ENCODE measurements around the gene ST3GAL5. TPM values are rescaled to one million over a fixed set of nuclear protein-coding genes. Genes with fewer than 3 reads are reported as not detected.

Gene ST3GAL5
- total RNA-seq, 1 donor from 2014 or later = 27.3 TPM

GRCh38 chr2:85797921-85798320, 90.9 kb downstream of the ST3GAL5 start:
- Mint-ChIP-seq H3K4me3 (ENCODE audit: low read depth) (no peak overlapping the region), H3K4me1 (ENCODE audit: low read depth) (no peaks in the 10 kb centered on the region), H3K9me3 (ENCODE audit: low read depth) (no peaks in the 10 kb centered on the region), H3K36me3 (ENCODE audit: insufficient read depth) (no peaks in the 10 kb centered on the region), H3K27ac (no peak overlapping the region), H3K27me3 (peaks cover 40% of the 10 kb centered on the region)
- TF ChIP-seq, protein P1, sequence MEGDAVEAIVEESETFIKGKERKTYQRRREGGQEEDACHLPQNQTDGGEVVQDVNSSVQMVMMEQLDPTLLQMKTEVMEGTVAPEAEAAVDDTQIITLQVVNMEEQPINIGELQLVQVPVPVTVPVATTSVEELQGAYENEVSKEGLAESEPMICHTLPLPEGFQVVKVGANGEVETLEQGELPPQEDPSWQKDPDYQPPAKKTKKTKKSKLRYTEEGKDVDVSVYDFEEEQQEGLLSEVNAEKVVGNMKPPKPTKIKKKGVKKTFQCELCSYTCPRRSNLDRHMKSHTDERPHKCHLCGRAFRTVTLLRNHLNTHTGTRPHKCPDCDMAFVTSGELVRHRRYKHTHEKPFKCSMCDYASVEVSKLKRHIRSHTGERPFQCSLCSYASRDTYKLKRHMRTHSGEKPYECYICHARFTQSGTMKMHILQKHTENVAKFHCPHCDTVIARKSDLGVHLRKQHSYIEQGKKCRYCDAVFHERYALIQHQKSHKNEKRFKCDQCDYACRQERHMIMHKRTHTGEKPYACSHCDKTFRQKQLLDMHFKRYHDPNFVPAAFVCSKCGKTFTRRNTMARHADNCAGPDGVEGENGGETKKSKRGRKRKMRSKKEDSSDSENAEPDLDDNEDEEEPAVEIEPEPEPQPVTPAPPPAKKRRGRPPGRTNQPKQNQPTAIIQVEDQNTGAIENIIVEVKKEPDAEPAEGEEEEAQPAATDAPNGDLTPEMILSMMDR (IDR thresholded peaks at IDR 0.05; ENCODE audit: unreplicated experiment) = peak; percentile 44
- no peak for DNase-seq (ENCODE audit: low spot score, unreplicated experiment)

DNA sequence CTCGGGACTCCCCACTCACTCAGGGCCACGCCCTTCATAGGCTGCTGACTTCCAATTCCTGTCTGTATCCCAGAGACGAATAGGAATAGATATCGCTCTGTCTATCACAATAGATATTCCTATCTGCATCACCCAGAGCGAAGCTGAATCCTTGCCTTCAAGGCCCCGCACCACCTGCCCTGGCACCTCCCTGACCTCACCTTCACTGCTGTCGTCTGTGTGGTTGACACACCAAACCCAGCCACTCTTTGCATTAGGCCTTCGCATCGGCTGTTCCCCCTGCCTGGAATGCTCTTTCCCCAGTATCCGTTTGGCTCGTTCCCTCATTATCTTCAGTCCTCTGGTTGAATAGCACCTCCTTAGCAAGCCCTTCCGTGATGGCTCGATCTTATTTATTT, 91.5 kb downstream of the ST3GAL5 start:
- Mint-ChIP-seq H3K36me3 (ENCODE audit: insufficient read depth) (no peaks in the 10 kb centered on the region), H3K27me3 (peaks cover 47% of the 10 kb centered on the region), H3K4me3 (ENCODE audit: low read depth) (no peak overlapping the region), H3K4me1 (ENCODE audit: low read depth) (no peaks in the 10 kb centered on the region), H3K27ac (no peak overlapping the region), H3K9me3 (ENCODE audit: low read depth) (no peaks in the 10 kb centered on the region)
- DNase-seq (ENCODE audit: low spot score, unreplicated experiment) = no peak
- TF ChIP-seq, protein P1 (IDR thresholded peaks at IDR 0.05; ENCODE audit: unreplicated experiment) = no peak

DNA sequence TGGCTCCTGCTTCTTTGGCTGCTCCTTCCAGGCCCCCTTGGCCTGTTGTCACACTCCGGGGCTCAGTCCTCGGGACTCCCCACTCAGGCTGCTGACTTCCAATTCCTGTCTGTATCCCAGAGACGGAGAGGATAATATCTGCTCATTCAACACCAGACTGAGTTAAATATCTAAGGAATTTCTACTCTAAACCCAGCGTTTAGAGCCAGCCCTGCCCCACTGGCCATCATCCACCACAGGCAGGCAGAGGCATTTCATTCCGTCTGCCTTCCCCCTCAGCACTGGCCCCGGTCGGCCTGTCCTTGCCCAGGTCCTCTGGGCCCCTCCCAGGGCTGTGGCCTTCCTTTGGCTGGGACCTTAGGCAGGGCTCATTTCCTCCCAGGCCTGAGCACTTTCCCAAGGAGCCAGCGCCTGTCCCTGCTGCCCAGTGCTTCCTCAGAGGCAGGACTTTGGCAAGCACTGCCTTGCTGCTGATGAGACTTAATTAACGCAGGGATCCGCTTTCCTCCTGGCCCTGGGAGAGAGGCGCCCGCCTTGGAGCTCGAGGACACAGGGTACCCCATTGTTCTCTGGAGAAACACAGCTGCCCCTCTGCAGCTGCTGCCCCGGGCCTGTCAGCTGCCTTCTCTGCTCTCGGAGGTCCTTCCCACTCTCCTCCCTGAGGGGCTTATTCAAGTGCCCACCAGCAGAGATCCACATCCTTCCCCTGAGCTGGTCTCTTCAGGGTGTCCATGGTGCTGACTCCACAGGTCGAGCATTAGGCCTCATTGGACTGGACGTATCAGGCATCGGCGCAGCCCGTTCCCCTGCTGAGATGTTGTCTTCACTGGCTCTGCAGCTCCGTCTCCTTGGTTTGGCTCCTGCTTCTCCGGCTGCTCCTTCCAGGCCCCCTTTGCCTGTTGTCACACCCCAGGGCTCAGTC, 92.2 kb downstream of the ST3GAL5 start:
- no peak overlapping the region for H3K4me3 Mint-ChIP-seq (ENCODE audit: low read depth)
- H3K27ac Mint-ChIP-seq = no peak overlapping the region
- peaks cover 52% of the 10 kb centered on the region for H3K27me3 Mint-ChIP-seq
- H3K9me3 Mint-ChIP-seq (ENCODE audit: low read depth) = no peaks in the 10 kb centered on the region
- no peaks in the 10 kb centered on the region for H3K36me3 Mint-ChIP-seq (ENCODE audit: insufficient read depth)
- TF ChIP-seq, protein P1 (IDR thresholded peaks at IDR 0.05; ENCODE audit: unreplicated experiment) = no peak
- no peaks in the 10 kb centered on the region for H3K4me1 Mint-ChIP-seq (ENCODE audit: low read depth)
- no peak for DNase-seq (ENCODE audit: low spot score, unreplicated experiment)

- no peak overlapping the region for H3K27ac Mint-ChIP-seq
Observed at GRCh38 chr2:85796046-85796340, 92.8 kb downstream of the ST3GAL5 start.

DNA sequence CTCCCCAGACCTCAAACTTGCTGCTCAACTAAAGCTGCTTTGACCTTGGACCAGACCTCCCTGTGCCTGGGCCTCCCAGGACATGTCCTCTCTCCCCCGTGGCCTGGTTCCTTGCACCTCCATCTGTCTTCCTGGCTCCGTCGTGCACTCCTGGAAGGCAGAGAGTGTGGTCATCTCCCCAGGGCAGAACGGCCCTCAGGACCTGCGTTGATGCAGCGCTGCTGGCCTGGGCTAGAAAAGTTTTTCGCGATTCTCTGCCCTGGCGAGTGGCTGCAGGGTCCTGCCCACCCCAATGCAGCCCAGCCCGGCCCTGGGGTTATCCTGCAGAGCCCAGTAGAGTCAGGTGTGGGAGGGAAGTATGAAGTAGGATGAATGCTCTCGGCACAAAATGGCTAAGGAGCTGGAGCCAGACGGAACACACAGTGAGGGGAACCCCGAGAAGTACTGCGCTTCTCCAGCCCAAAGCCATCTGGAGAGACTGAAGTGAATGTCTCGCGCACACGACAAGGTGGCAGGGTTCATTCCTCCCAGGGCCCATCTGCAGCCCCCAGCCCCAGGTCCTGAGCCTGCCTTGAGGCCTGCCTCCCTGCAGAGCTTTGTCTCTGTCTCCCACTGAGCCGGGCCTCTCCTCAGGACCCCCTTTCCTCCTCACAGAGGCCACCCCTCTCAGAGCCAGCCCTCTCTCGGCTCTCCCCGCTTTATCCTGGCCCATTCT, 93.3 kb downstream of the ST3GAL5 start:
- H3K9me3 Mint-ChIP-seq (ENCODE audit: low read depth) = no peaks in the 10 kb centered on the region
- no peaks in the 10 kb centered on the region for H3K4me1 Mint-ChIP-seq (ENCODE audit: low read depth)
- H3K27ac Mint-ChIP-seq = no peak overlapping the region
- H3K36me3 Mint-ChIP-seq (ENCODE audit: insufficient read depth) = no peaks in the 10 kb centered on the region
- peaks cover 61% of the 10 kb centered on the region for H3K27me3 Mint-ChIP-seq
- H3K4me3 Mint-ChIP-seq (ENCODE audit: low read depth) = no peak overlapping the region
- TF ChIP-seq, protein P1 (IDR thresholded peaks at IDR 0.05; ENCODE audit: unreplicated experiment) = no peak
- DNase-seq (ENCODE audit: low spot score, unreplicated experiment) = no peak

More at GRCh38 chr2:85796046-85796340, 92.8 kb downstream of the ST3GAL5 start:
- Mint-ChIP-seq H3K27me3 (peaks cover 58% of the 10 kb centered on the region), H3K4me3 (ENCODE audit: low read depth) (no peak overlapping the region), H3K36me3 (ENCODE audit: insufficient read depth) (no peaks in the 10 kb centered on the region), H3K9me3 (ENCODE audit: low read depth) (no peaks in the 10 kb centered on the region), H3K4me1 (ENCODE audit: low read depth) (no peaks in the 10 kb centered on the region)
- TF ChIP-seq, protein P1 (IDR thresholded peaks at IDR 0.05; ENCODE audit: unreplicated experiment) = no peak
- no peak for DNase-seq (ENCODE audit: low spot score, unreplicated experiment)
